ENCODE measurements around the gene PLEKHM3. TPM values are rescaled to one million over a fixed set of nuclear protein-coding genes. Genes with fewer than 3 reads are reported as not detected.

PLEKHM3 gene
- total and polyA plus RNA-seq, 2 donors (not counting 3 experiments of a cell fraction or from before 2014, with no cell fraction given), result 3.1 to 9.1 TPM

DNA sequence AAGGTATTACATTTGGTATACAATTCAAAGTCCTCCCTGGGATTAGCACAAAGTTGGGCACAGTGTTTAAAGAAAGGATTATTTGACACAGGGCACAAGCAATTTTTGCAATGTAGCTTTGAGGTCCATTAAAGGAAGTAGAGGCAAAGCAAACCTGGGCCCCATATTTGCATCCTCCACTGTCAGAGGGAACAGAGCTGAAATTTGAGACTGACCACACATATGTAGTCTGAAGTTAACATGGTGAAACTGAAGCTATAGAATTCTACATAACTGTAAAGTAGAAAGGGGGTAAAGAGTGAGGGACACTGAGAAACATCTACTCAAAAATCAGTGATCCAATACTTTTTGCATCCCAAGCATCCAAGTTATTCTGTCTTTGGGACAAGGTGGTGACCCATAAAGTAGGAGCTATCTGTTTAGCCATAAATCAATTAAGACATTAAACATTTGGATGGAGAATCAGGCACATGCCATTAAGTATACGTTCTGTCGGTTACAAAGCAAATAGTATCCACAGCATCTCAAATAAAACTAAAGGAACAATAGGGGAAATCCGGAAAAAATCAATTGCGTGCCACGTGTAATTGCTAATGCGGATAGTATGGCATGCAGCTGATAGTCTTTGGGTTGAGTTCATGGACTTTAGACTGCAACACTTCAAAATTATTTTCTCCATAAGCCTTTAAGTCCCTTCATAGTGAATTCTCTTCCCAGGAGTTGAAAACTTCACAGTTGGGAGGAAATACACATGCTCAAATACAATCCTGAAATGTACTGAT, 72.6 kb downstream of the PLEKHM3 start:
- no peaks in the 10 kb centered on the region for H4K20me1 ChIP-seq (replicated peaks; ENCODE audit: control insufficient read depth, extremely low read depth, insufficient read depth, low read length)
- H2AFZ ChIP-seq (ENCODE audit: low read depth, low read length), result no peak overlapping the region
- no peaks in the 10 kb centered on the region for H3K9me1 ChIP-seq (replicated peaks; ENCODE audit: control insufficient read depth, extremely low read depth, insufficient read depth, low read length)
- CTCF ChIA-PET, result interaction anchor here (1.0 to 1.5 kb wide), 5 partner anchors 16 to 106 kb away, joined by 3 to 4 read pairs (median 3); no protein-coding TSS in a partner anchor
- POLR2A ChIA-PET, result no interaction called here
- dilution Hi-C loops (cut with MboI; ENCODE audit: extremely low pct_ligation_motif_present, low sequenced_read_pairs), result no loop called here
- DNase-seq (ENCODE audit: low read depth, low spot score), result no peak
- no peaks in the 10 kb centered on the region for H3K4me1 ChIP-seq (ENCODE audit: control insufficient read depth, extremely low read depth, insufficient read depth, low read length)
- H3K9me3 ChIP-seq (replicated peaks; ENCODE audit: control insufficient read depth, insufficient read depth, low read length), result no peaks in the 10 kb centered on the region
- TF ChIP-seq POLR2AphosphoS5 (IDR thresholded peaks at IDR 0.05; ENCODE audit: insufficient read depth, low read depth, low read length) (no peak), MYC (IDR thresholded peaks at IDR 0.05; ENCODE audit: low read depth, low read length) (no peak), EZH2 (IDR thresholded peaks at IDR 0.05; ENCODE audit: borderline replicate concordance, low read depth, low read length, severe bottlenecking) (no peak)
- H3K79me2 ChIP-seq (ENCODE audit: control insufficient read depth, insufficient read depth, low read length), result no peaks in the 10 kb centered on the region
- BruUV-seq (replicated peaks), result no TSS peak
- FAIRE-seq, result no peak
- H3K4me3 ChIP-seq (replicated peaks in 1 of 3; ENCODE audit: insufficient read depth in 1 of 3, low read depth in 1 of 3, low read length in 3 of 3), result no peak overlapping the region
- no peak overlapping the region for H3K9ac ChIP-seq (replicated peaks; ENCODE audit: extremely low read depth, insufficient read depth, low read length)
- H3K4me2 ChIP-seq (ENCODE audit: insufficient read depth, low read length), result no peak overlapping the region
- H3K27me3 ChIP-seq (ENCODE audit: control insufficient read depth in 2 of 2, insufficient read depth in 2 of 2, low read length in 2 of 2), result no peaks in the 10 kb centered on the region
- intact Hi-C loops (cut with micrococcal nuclease), result no loop called here
- no peaks in the 10 kb centered on the region for H3K36me3 ChIP-seq (ENCODE audit: control insufficient read depth in 2 of 2, extremely low read depth in 1 of 2, insufficient read depth in 2 of 2, low read length in 2 of 2)
- no peak overlapping the region for H3K27ac ChIP-seq (ENCODE audit: insufficient read depth, low read depth, low read length)

DNA sequence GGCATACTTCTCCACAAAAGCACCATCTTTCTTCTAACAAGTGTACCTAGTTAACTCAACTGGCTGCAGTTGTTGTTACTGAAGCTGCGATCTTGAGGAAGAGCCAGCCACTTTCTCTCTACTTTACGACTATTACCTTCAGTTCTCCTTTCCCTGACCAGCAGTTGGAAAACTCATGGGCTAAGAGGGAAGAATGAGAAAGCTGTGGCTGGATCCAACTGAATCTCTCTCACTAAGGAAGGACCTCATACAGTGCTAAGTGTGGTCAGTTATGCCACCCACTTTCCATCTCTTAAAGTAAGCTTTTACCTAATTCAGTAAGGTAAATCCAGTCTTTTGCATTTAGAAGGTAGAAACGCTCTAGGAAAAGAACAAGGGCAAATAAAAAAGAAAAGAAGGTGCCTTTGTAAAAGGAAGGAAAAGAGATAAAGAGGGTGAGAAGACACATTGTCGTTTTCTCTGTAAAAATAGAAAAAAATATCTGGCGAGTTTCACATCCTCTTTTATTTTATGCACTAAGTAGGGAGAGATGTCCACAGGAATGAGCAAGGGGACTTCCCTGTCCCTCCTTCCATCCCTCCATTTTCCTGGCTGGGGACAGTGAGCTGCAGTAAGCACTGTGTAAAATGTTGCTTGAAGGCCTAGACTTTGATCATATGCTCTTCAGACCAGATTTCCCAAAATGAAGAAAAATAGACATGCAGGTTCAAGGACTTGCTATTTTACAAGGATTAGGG, 73.4 kb downstream of the PLEKHM3 start:
- FAIRE-seq (no peak), DNase-seq (ENCODE audit: low read depth, low spot score) (no peak)
- POLR2A ChIA-PET, result no interaction called here
- Histone ChIP-seq H3K9me3 (replicated peaks; ENCODE audit: control insufficient read depth, insufficient read depth, low read length) (no peaks in the 10 kb centered on the region), H3K36me3 (ENCODE audit: control insufficient read depth in 2 of 2, extremely low read depth in 1 of 2, insufficient read depth in 2 of 2, low read length in 2 of 2) (no peaks in the 10 kb centered on the region), H3K27ac (ENCODE audit: insufficient read depth, low read depth, low read length) (no peak overlapping the region), H3K79me2 (ENCODE audit: control insufficient read depth, insufficient read depth, low read length) (no peaks in the 10 kb centered on the region), H3K27me3 (ENCODE audit: control insufficient read depth in 2 of 2, insufficient read depth in 2 of 2, low read length in 2 of 2) (no peaks in the 10 kb centered on the region), H3K4me1 (ENCODE audit: control insufficient read depth, extremely low read depth, insufficient read depth, low read length) (no peaks in the 10 kb centered on the region), H3K9ac (replicated peaks; ENCODE audit: extremely low read depth, insufficient read depth, low read length) (no peak overlapping the region), H3K4me2 (ENCODE audit: insufficient read depth, low read length) (no peak overlapping the region), H2AFZ (ENCODE audit: low read depth, low read length) (no peak overlapping the region), H3K4me3 (replicated peaks in 1 of 3; ENCODE audit: insufficient read depth in 1 of 3, low read depth in 1 of 3, low read length in 3 of 3) (no peak overlapping the region), H3K9me1 (replicated peaks; ENCODE audit: control insufficient read depth, extremely low read depth, insufficient read depth, low read length) (no peaks in the 10 kb centered on the region), H4K20me1 (replicated peaks; ENCODE audit: control insufficient read depth, extremely low read depth, insufficient read depth, low read length) (no peaks in the 10 kb centered on the region)
- no peak for TF ChIP-seq EZH2 (IDR thresholded peaks at IDR 0.05; ENCODE audit: borderline replicate concordance, low read depth, low read length, severe bottlenecking)
- dilution Hi-C loops (cut with MboI; ENCODE audit: extremely low pct_ligation_motif_present, low sequenced_read_pairs) (no loop called here), intact Hi-C loops (cut with micrococcal nuclease) (no loop called here)
- CTCF ChIA-PET, result interaction anchor here (1.0 to 1.5 kb wide), 3 partner anchors 16 to 105 kb away, joined by 3 read pairs; no protein-coding TSS in a partner anchor
- BruUV-seq (replicated peaks), result no TSS peak
